H1 (cell line): Measurements from ENCODE around the gene NCF2. TPM values are rescaled to one million over a fixed set of nuclear protein-coding genes. Genes with fewer than 3 reads are reported as not detected.

Experiments
- CTCF ChIA-PET: fragments of 300-600 bp; sonication (Branson Sonifier 250); formaldehyde crosslinking; loops from one replicate; lab custom pipeline; 2021; ENCODE audit not compliant: partially characterized antibody; lab: Charles Lee
- POLR2A ChIA-PET: fragments of 300-600 bp; sonication (Branson Sonifier 250); formaldehyde crosslinking; loops from one replicate; lab custom pipeline; 2021; ENCODE audit warnings: inconsistent platforms; ENCODE audit not compliant: partially characterized antibody; lab: Charles Lee
- DNase-seq, 2 experiments: peaks; one replicate each; pipeline versions ENCODE4 v3.0.0 to v3.0.0-alpha.2; 2010 to 2022; ENCODE audit warnings: low spot score in 2 of 2, low read depth in 1 of 2, mixed read lengths in 1 of 2
- FAIRE-seq: peaks from 2 replicates; lab custom pipeline; 2011; peaks lifted over from hg19 to GRCh38; lab: Jason Lieb, UNC
- H2AFZ ChIP-seq: 2 replicates; pipeline ENCODE4 v1.8.1; 2012; ENCODE audit warnings: low read length, inconsistent platforms
- H2AK5ac ChIP-seq: 2 replicates; pipeline ENCODE4 v1.6.1; 2013; ENCODE audit warnings: low read depth, low read length
- H2BK120ac ChIP-seq: replicated peaks from 2 replicates; pipeline ENCODE3; 2013; ENCODE audit warnings: low read depth, low read length, inconsistent platforms
- H2BK12ac ChIP-seq: 2 replicates; pipeline ENCODE4 v1.6.1; 2013; ENCODE audit warnings: low read depth, low read length
- H2BK15ac ChIP-seq: 2 replicates; pipeline ENCODE4 v1.6.1; 2013; ENCODE audit warnings: low read length
- H2BK20ac ChIP-seq: 2 replicates; pipeline ENCODE4 v1.6.1; 2013; ENCODE audit warnings: low read length
- H2BK5ac ChIP-seq: 2 replicates; pipeline ENCODE4 v1.6.1; 2013; ENCODE audit warnings: low read depth, low read length
- H3K14ac ChIP-seq: 2 replicates; pipeline ENCODE4 v1.6.1; 2013; ENCODE audit warnings: inconsistent platforms; ENCODE audit not compliant: insufficient read length
- H3K18ac ChIP-seq: 2 replicates; pipeline ENCODE4 v1.6.1; 2013; ENCODE audit warnings: low read length; ENCODE audit errors: extremely low read depth
- H3K23ac ChIP-seq: 2 replicates; pipeline ENCODE4 v1.6.1; 2013; ENCODE audit warnings: inconsistent platforms; ENCODE audit not compliant: insufficient read length
- H3K23me2 ChIP-seq: 2 replicates; pipeline ENCODE4 v1.6.1; 2013; ENCODE audit warnings: low read depth, low read length
- H3K27ac ChIP-seq: 2 replicates; pipeline ENCODE4 v1.6.1; 2011; ENCODE audit warnings: low read depth, low read length, inconsistent platforms
- H3K27me3 ChIP-seq, 4 experiments: replicated peaks in 1 of 4; 1 replicate in 1 of 4; 2 replicates in 3 of 4; pipeline versions ENCODE4 v1.6.1 to v1.8.1; 2011 to 2013; ENCODE audit warnings: low read length in 3 of 4, mild to moderate bottlenecking in 3 of 4, inconsistent platforms in 2 of 4, mixed read lengths in 2 of 4, moderate library complexity in 1 of 4; ENCODE audit not compliant: control insufficient read depth in 3 of 4, insufficient read depth in 3 of 4; ENCODE audit errors: extremely low read depth in 1 of 4
- H3K36me3 ChIP-seq, 4 experiments: 2 replicates each; pipeline versions ENCODE4 v1.6.1 to v1.8.1; 2011 to 2013; ENCODE audit warnings: mild to moderate bottlenecking in 4 of 4, low read length in 3 of 4, moderate library complexity in 2 of 4, control low read depth in 1 of 4, inconsistent platforms in 1 of 4; ENCODE audit not compliant: insufficient read depth in 4 of 4, control insufficient read depth in 2 of 4
- H3K4ac ChIP-seq: replicated peaks from 2 replicates; pipeline ENCODE3; 2013; ENCODE audit warnings: low read length, low read depth, mixed read lengths, inconsistent platforms; ENCODE audit not compliant: insufficient read length
- H3K4me1 ChIP-seq, 4 experiments: replicated peaks in 1 of 4; 1 replicate in 1 of 4; 2 replicates in 3 of 4; pipeline versions ENCODE4 v1.6.1 to v1.8.1; 2011 to 2013; ENCODE audit warnings: low read length in 3 of 4, inconsistent platforms in 2 of 4, mixed read lengths in 1 of 4; ENCODE audit not compliant: insufficient read depth in 4 of 4, control insufficient read depth in 3 of 4
- H3K4me2 ChIP-seq, 2 experiments: 2 replicates each; pipeline versions ENCODE4 v1.6.1 to v1.8.1; 2011 to 2013; ENCODE audit warnings: low read depth in 2 of 2, low read length in 2 of 2, control low read depth in 1 of 2, inconsistent platforms in 1 of 2, mild to moderate bottlenecking in 1 of 2; ENCODE audit not compliant: insufficient read depth in 1 of 2
- H3K4me3 ChIP-seq, 4 experiments: fragments of 200-600, 300-600 bp in 1 of 4; sonication (generic), shearing (Covaris generic), sonication (Bioruptor Twin) in 1 of 4; 2 replicates each; pipeline versions ENCODE4 v1.5.1 to v1.8.1; 2011 to 2016; ENCODE audit warnings: low read length in 4 of 4, low read depth in 3 of 4, control low read depth in 2 of 4, inconsistent platforms in 2 of 4, mild to moderate bottlenecking in 2 of 4, mixed read lengths in 1 of 4, moderate library complexity in 1 of 4; ENCODE audit not compliant: insufficient read depth in 2 of 4; ENCODE audit errors: extremely low read depth in 1 of 4
- H3K56ac ChIP-seq: replicated peaks from 2 replicates; pipeline ENCODE3; 2013; ENCODE audit warnings: low read depth, mild to moderate bottlenecking, mixed read lengths, low read length, inconsistent platforms; ENCODE audit not compliant: insufficient read length
- H3K79me1 ChIP-seq: 2 replicates; pipeline ENCODE4 v1.6.1; 2013; ENCODE audit warnings: low read depth, low read length, control low read depth
- H3K79me2 ChIP-seq, 2 experiments: 2 replicates each; pipeline versions ENCODE4 v1.6.1 to v1.8.1; 2012 to 2013; ENCODE audit warnings: low read length in 2 of 2, mild to moderate bottlenecking in 2 of 2, inconsistent platforms in 1 of 2; ENCODE audit not compliant: insufficient read depth in 2 of 2, control insufficient read depth in 1 of 2
- H3K9ac ChIP-seq, 4 experiments: replicated peaks in 1 of 4; 1 replicate in 1 of 4; 2 replicates in 3 of 4; pipeline versions ENCODE4 v1.6.1 to v1.8.1; 2011 to 2013; ENCODE audit warnings: low read depth in 3 of 4, low read length in 3 of 4, control low read depth in 2 of 4, mild to moderate bottlenecking in 2 of 4, moderate library complexity in 2 of 4, inconsistent platforms in 1 of 4; ENCODE audit errors: extremely low read depth in 1 of 4
- H3K9me3 ChIP-seq, 2 experiments: 2 replicates each; pipeline versions ENCODE4 v1.6.1 to v1.8.1; 2012 to 2013; ENCODE audit warnings: mild to moderate bottlenecking in 2 of 2, moderate library complexity in 2 of 2, control low read depth in 1 of 2, inconsistent platforms in 1 of 2, low read depth in 1 of 2, low read length in 1 of 2, mixed read lengths in 1 of 2; ENCODE audit not compliant: insufficient read depth in 2 of 2
- H4K20me1 ChIP-seq, 2 experiments: replicated peaks in 1 of 2; 2 replicates each; pipeline versions ENCODE3 to v1.8.1; 2011 to 2013; ENCODE audit warnings: inconsistent platforms in 2 of 2, low read length in 2 of 2, mild to moderate bottlenecking in 1 of 2; ENCODE audit not compliant: insufficient read depth in 2 of 2, control insufficient read depth in 1 of 2
- H4K5ac ChIP-seq: 2 replicates; pipeline ENCODE4 v1.6.1; 2013; ENCODE audit warnings: low read length, low read depth, mixed read lengths, inconsistent platforms; ENCODE audit not compliant: insufficient read length
- H4K8ac ChIP-seq: 2 replicates; pipeline ENCODE4 v1.8.0; 2013; ENCODE audit warnings: mild to moderate bottlenecking, moderate library complexity, low read length, inconsistent platforms; ENCODE audit not compliant: insufficient read depth; ENCODE audit errors: extremely low read depth
- H4K91ac ChIP-seq: replicated peaks from 2 replicates; pipeline ENCODE3; 2013; ENCODE audit warnings: low read length, mixed read lengths, inconsistent platforms; ENCODE audit not compliant: insufficient read length
- EZH2 ChIP-seq: fragments of 200-600 bp; sonication (generic); IDR thresholded peaks from 2 replicates; pipeline ENCODE4 v1.7.1; 2012; ENCODE audit warnings: low read depth, mild to moderate bottlenecking, moderate library complexity, low read length, inconsistent platforms; ENCODE audit not compliant: severe bottlenecking
- FOSL1 ChIP-seq: IDR thresholded peaks from 2 replicates; pipeline ENCODE4 v1.6.1; 2011; ENCODE audit warnings: mild to moderate bottlenecking, low read depth, low read length, moderate library complexity; ENCODE audit not compliant: insufficient read depth
- TAF1 ChIP-seq: IDR thresholded peaks from 2 replicates; pipeline ENCODE4 v1.6.1; 2011; ENCODE audit warnings: mild to moderate bottlenecking, low read depth, low read length
- WGBS, 2 experiments: shearing (Covaris generic) in 1 of 2; methylation state at CpG; one replicate each; pipeline versions ENCODE4 v1.1.6 to v1.1.7; 2013 to 2015; ENCODE audit warnings: low lambda C conversion rate in 2 of 2, mixed read lengths in 2 of 2, inconsistent platforms in 1 of 2, low coverage in 1 of 2, missing lambda C conversion rate in 1 of 2; ENCODE audit not compliant: insufficient replicate concordance in 2 of 2, insufficient coverage in 1 of 2, insufficient read length in 1 of 2; ENCODE audit errors: extremely low coverage in 1 of 2, missing lambda C conversion rate in 1 of 2; 5-methylcytosine and 5-hydroxymethylcytosine counted together
- polyA plus RNA-seq, 7 experiments: library from polyadenylated mRNA; depleted of rRNA in 3 of 7; stranded (reverse) in 5 of 7; unstranded in 2 of 7; fragments of >200 nt in 5 of 7; fragments of 200-250 nt in 2 of 7; gene quantifications; 1 replicate in 5 of 7; 2 replicates in 1 of 7; 4 replicates in 1 of 7; pipeline versions ENCODE4 v1.2.1 to v1.2.3, GENCODE V29; 2011 to 2013; ENCODE audit warnings: missing spikeins in 2 of 7, mixed read lengths in 2 of 7
- total RNA-seq: library from RNA; stranded (reverse); fragmentation: NEBNext Ultra II Directional; extraction: Animal tissue kit (Norgen Biotek cat#: 25700); gene quantifications from 2 replicates; pipeline ENCODE4 v1.2.1, GENCODE V29; 2021

Gene NCF2
- total and polyA plus RNA-seq, 2 of the 8 experiments (the other 6 are each of a cell fraction or from before 2014, with no cell fraction given) = not detected

- H4K91ac ChIP-seq = no peak overlapping the region
- ChIA-PET CTCF (interaction anchor here (0.6 kb wide), 1 partner anchor 532 kb away, joined by 3 read pairs; no protein-coding TSS in a partner anchor), POLR2A (no interaction called here)
- no peak overlapping the region for H4K5ac ChIP-seq
- no peak overlapping the region for H3K4me3 ChIP-seq
- H3K9me3 ChIP-seq = no peaks in the 10 kb centered on the region
- no peak overlapping the region for H2AK5ac ChIP-seq
- H3K18ac ChIP-seq = no peak overlapping the region
- no peak overlapping the region for H2BK15ac ChIP-seq
- no peak overlapping the region for H2BK120ac ChIP-seq
- WGBS, 2 experiments = 91% methylated on average over 3 of the region's 3 CpGs; no CpG with 5 or more reads in 1 of the 2 experiments
- FAIRE-seq (no peak), DNase-seq (no peak)
- H3K4me2 ChIP-seq = no peak overlapping the region
- H3K23ac ChIP-seq = no peak overlapping the region
- H2BK5ac ChIP-seq = no peak overlapping the region
- no peak overlapping the region for H4K8ac ChIP-seq
- H3K27me3 ChIP-seq = peaks cover 0 to 2% (median 0%) of the 10 kb centered on the region in 4 experiments; a peak in 1 of 7 replicates
- H2BK20ac ChIP-seq = no peak overlapping the region
- no peak overlapping the region for H3K14ac ChIP-seq
- H3K36me3 ChIP-seq = peaks cover 1 to 60% (median 24%) of the 10 kb centered on the region in 4 experiments; a peak in 5 of 8 replicates
- no peak overlapping the region for H3K56ac ChIP-seq
- peaks cover 0 to 2% of the 10 kb centered on the region in 2 experiments for H4K20me1 ChIP-seq
- H3K9ac ChIP-seq = no peak overlapping the region
- no peak overlapping the region for H3K4ac ChIP-seq
- H3K79me1 ChIP-seq = no peaks in the 10 kb centered on the region
- H2AFZ ChIP-seq = no peak overlapping the region
- H2BK12ac ChIP-seq = no peak overlapping the region
- H3K27ac ChIP-seq = no peak overlapping the region
- H3K4me1 ChIP-seq = no peaks in the 10 kb centered on the region
- H3K79me2 ChIP-seq = no peaks in the 10 kb centered on the region
- no peaks in the 10 kb centered on the region for H3K23me2 ChIP-seq
- no peak for TF ChIP-seq TAF1
- no peak for TF ChIP-seq EZH2
- TF ChIP-seq FOSL1 = no peak
Observed at GRCh38 chr1:183533617-183534174, 56.6 kb downstream of the NCF2 start.
